Measurements from ENCODE around the gene POLR3G. TPM values are rescaled to one million over a fixed set of nuclear protein-coding genes. Genes with fewer than 3 reads are reported as not detected.

The POLR3G gene
- total RNA-seq, 1 experiment from 2014 or later: 11.5 TPM

DNA sequence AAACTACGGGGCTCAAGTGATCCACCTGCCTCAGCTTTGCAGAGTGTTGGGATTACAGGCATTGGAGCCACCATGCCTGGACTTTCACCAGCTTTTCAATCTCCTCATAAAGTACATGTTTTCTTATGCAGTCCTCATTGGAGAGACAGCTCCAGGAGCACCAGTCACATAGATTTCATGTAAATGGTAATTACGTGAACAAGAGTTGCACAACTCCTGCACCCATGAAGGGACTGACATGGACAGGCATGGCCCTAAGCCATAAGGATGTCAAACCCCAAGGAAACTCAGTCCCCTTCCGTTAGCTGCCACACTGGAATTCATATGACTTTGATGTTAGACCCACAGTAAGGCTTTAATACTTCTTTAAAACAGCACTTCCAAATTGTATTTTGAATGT lies 76.3 kb downstream of the POLR3G start:
- no peak for DNase-seq (ENCODE audit: low read depth)

- DNase-seq (ENCODE audit: low read depth): no peak
Observed at GRCh38 chr5:90551376-90551775, 76.7 kb downstream of the POLR3G start.

DNA sequence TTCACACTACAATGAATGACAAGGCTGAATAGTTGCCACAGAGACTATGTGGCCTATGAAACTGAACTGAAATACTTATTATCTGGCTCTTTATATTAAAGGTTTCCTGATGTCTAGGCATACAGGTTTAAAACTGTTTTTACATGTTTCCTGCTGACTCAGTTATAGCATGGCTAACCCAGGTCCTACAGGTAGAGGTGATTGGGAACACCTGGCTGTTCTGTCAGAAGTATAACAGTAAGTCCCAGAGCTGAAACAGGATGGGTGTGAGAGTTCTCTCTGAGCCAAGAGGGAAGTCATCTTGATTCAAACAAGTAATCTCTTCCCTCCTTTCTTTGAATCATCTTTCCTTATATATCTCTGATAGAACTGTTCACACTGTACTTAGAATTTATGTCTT lies 79.0 kb downstream of the POLR3G start:
- no peak for DNase-seq (ENCODE audit: low read depth)

GRCh38 chr5:90554358-90555006 lies 79.8 kb downstream of the POLR3G start:
- DNase-seq (ENCODE audit: low read depth): no peak

DNA sequence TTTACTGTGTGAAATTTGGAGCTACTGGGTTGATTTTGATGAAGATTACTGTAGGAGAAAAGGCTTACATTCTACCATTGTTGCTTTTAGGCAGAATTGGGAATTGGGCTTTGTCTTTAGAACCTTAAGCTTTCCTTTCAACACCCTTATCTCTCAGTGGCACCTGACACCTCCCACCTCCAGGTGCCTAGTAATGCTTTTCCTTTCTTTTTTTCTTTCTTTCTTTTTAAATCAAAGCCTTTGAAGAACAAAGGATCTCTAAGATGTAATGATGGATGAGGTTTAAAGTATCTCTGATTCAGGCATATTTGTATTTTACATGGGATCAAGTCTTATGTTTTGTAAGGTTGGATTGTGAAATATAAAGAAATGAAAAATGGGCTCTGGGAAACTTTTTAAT lies 81.0 kb downstream of the POLR3G start:
- DNase-seq (ENCODE audit: low read depth): no peak

GRCh38 chr5:90557391-90557790 lies 82.7 kb downstream of the POLR3G start:
- no peak for DNase-seq (ENCODE audit: low read depth)

DNA sequence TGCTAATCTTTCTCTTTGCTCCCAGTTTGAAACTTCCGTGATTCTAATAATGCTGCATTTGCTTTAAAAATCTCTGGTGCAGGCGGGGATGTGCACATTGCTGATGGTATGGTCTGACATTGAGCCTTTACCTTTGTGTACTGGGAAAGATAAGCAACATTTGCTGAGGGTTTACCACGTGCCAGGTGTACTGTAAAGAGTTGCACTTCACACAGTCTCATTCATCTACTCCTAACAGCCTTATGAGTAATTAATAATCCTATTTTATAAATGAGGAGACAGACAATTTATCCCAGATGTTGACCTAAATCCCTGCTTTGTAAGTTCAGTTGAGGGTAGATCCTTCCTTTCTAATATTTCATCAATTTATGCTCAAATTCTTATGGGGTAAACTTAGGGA lies 83.2 kb downstream of the POLR3G start:
- no peak for DNase-seq (ENCODE audit: low read depth)

DNA sequence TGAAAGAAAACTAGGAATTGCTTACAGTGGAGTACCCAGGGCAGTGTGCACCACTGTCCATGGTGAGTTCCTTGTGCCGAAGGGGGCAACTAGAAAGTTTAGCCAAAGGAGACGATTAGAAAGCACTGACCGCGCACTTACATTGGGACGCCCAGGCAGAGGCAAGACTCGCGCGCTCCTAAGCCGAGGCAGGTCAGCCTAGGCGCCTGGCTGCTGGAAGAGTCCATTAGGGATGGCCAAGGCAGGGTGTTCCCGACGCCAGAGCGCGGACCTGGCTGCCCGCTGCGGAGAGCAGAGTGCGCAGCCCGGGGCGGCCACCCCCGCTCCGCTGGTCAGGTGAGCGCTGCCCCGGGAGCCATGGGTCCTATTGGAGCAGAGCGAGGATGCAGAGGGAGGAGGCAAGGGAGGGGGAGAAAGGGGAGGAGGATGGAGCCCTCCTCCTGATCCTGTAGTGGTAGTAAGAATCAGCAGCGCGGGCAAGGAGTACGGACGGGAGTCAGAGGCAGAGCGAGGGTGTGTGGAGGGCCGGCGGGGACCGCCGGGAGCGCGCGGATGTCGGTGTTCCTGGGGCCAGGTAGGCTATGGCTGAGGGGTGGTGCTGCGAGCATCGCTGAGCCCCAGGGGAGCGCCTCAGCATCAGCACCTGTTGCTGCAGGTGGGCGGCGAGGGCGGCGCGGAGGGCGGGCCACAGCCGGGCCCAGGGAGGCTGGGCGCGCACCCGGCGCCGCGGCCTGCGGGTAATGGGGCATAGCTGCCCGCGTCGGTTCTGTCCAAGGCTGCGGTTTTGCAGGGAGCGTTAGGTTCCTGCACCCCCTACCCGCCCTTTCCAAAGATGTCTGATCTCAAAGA lies 83.9 kb downstream of the POLR3G start, which contains the start of gene ADGRV1:
Gene ADGRV1 (plus strand): TSS at position 454 of the 849 bp plus-strand sequence. CDS start 99 bp downstream, at position 553.
- DNase-seq (ENCODE audit: low read depth): peak; percentile 61

- DNase-seq (ENCODE audit: low read depth): no peak
Observed at GRCh38 chr5:90560771-90561170, 86.1 kb downstream of the POLR3G start.

- DNase-seq (ENCODE audit: low read depth): no peak
Observed at GRCh38 chr5:90561766-90562165, 87.1 kb downstream of the POLR3G start.

- DNase-seq (ENCODE audit: low read depth): no peak
Observed at GRCh38 chr5:90562341-90562740, 87.7 kb downstream of the POLR3G start.

DNA sequence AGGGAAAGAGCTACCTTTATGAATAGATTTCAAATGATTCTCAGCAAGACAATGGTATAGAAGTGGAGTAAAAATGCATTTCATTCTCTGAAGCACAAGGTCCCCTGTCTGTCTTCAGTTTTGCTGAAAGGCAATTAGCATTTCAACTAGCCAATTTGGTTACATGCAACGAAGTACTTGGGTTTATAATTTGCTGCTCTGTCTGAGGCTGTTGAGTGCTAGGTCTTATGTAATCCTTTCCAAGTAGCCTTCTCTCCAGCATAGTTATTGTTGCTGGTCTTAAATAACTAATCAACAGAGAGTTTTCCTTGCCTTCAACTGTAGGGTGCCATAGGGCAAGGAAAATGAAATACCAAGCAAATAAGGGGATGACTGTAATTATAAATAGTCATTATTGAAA lies 88.4 kb downstream of the POLR3G start:
- DNase-seq (ENCODE audit: low read depth): no peak

Other genes starting within 250 kb of the POLR3G start
- 17.7 and 33.2 TPM in 2 replicates for gene CETN3, start 65.1 kb upstream of the POLR3G start, total RNA-seq (2014; rRNA removed; shearing (Covaris generic))
- 2.5 and 2.6 TPM in 2 replicates for gene MBLAC2, start 93 bp upstream of the POLR3G start, total RNA-seq (2014; rRNA removed; shearing (Covaris generic))
- 13.2 and 18.1 TPM in 2 replicates for gene LYSMD3, start 54.7 kb downstream of the POLR3G start, total RNA-seq (2014; rRNA removed; shearing (Covaris generic))
- gene ADGRV1, start 83.9 kb downstream of the POLR3G start, total RNA-seq (2014; rRNA removed; shearing (Covaris generic)): 0.12 and 0.47 TPM in 2 replicates

Data from M059J (cell line).